Measurements from ENCODE around the gene KIAA1191. TPM values are rescaled to one million over a fixed set of nuclear protein-coding genes. Genes with fewer than 3 reads are reported as not detected.

Gene KIAA1191
- total RNA-seq, 2 donors from 2014 or later: 73.9 to 76.7 TPM

GRCh38 chr5:176365351-176366231 lies 4.0 kb upstream of the KIAA1191 start, which contains the start of gene ARL10:
ARL10 (plus strand) TSS chr5:176365487; CDS start chr5:176365564, 77 bp downstream.
- Mint-ChIP-seq H3K36me3 (ENCODE audit: low read depth) (no peaks in the 10 kb centered on the region), H3K27me3 (no peaks in the 10 kb centered on the region), H3K27ac (peak within 1 kb of the TSS; percentile 51), H3K4me3 (peak within 1 kb of the TSS; percentile 85), H3K4me1 (peaks cover 18% of the 10 kb centered on the region)
- peak; percentile 26 for ATAC-seq
- H3K9me3 ChIP-seq (ENCODE audit: control insufficient read depth, low read length, poor library complexity, severe bottlenecking): no peaks in the 10 kb centered on the region
- peak; percentile 14 to 50 (median 49) for DNase-seq

GRCh38 chr5:176364765-176365350 lies 3.3 kb upstream of the KIAA1191 start:
- Mint-ChIP-seq H3K27ac (peak overlapping the region; percentile 51), H3K4me1 (peaks cover 18% of the 10 kb centered on the region), H3K4me3 (peak overlapping the region; percentile 68), H3K36me3 (ENCODE audit: low read depth) (no peaks in the 10 kb centered on the region), H3K27me3 (no peaks in the 10 kb centered on the region)
- no peak for ATAC-seq
- DNase-seq: no peak
- H3K9me3 ChIP-seq (ENCODE audit: control insufficient read depth, low read length, poor library complexity, severe bottlenecking): no peaks in the 10 kb centered on the region

GRCh38 chr5:176362233-176362490 lies 598 bp upstream of the KIAA1191 start:
- no peak for DNase-seq
- Mint-ChIP-seq H3K27ac (peak overlapping the region; percentile 91), H3K36me3 (ENCODE audit: low read depth) (peaks cover 4% of the 10 kb centered on the region)

GRCh38 chr5:176360894-176361436 lies 599 bp downstream of the KIAA1191 start:
- no peaks in the 10 kb centered on the region for H3K27me3 Mint-ChIP-seq
- H3K36me3 Mint-ChIP-seq (ENCODE audit: low read depth): peaks cover 4% of the 10 kb centered on the region
- H3K4me1 Mint-ChIP-seq: peaks cover 25% of the 10 kb centered on the region
- no peaks in the 10 kb centered on the region for H3K9me3 ChIP-seq (ENCODE audit: control insufficient read depth, low read length, poor library complexity, severe bottlenecking)
- peak overlapping the region; percentile 91 for H3K27ac Mint-ChIP-seq
- ATAC-seq (no peak), DNase-seq (no peak)
- peak overlapping the region; percentile 94 for H3K4me3 Mint-ChIP-seq

More at GRCh38 chr5:176362233-176362490, 598 bp upstream of the KIAA1191 start:
- Mint-ChIP-seq H3K4me1 (peaks cover 25% of the 10 kb centered on the region), H3K27me3 (no peaks in the 10 kb centered on the region), H3K4me3 (peak overlapping the region; percentile 94)
- H3K9me3 ChIP-seq (ENCODE audit: control insufficient read depth, low read length, poor library complexity, severe bottlenecking): no peaks in the 10 kb centered on the region
- ATAC-seq: no peak

GRCh38 chr5:176359658-176360057 lies 1.9 kb downstream of the KIAA1191 start:
- Mint-ChIP-seq H3K4me1 (peaks cover 29% of the 10 kb centered on the region), H3K4me3 (peak overlapping the region; percentile 61), H3K27ac (peak overlapping the region; percentile 91), H3K27me3 (no peaks in the 10 kb centered on the region), H3K36me3 (ENCODE audit: low read depth) (peaks cover 4% of the 10 kb centered on the region)
- no peaks in the 10 kb centered on the region for H3K9me3 ChIP-seq (ENCODE audit: control insufficient read depth, low read length, poor library complexity, severe bottlenecking)
- DNase-seq: no peak
- no peak for ATAC-seq

- DNase-seq (no peak), ATAC-seq (no peak)
- Mint-ChIP-seq H3K4me1 (peaks cover 35% of the 10 kb centered on the region), H3K27ac (no peak overlapping the region), H3K4me3 (no peak overlapping the region), H3K27me3 (no peaks in the 10 kb centered on the region), H3K36me3 (ENCODE audit: low read depth) (peaks cover 11% of the 10 kb centered on the region)
- H3K9me3 ChIP-seq (ENCODE audit: control insufficient read depth, low read length, poor library complexity, severe bottlenecking): no peaks in the 10 kb centered on the region
These were observed 5.4 kb downstream of the KIAA1191 start for GRCh38 chr5:176356179-176356566.

- H3K4me3 Mint-ChIP-seq: no peak overlapping the region
- no peaks in the 10 kb centered on the region for H3K9me3 ChIP-seq (ENCODE audit: control insufficient read depth, low read length, poor library complexity, severe bottlenecking)
- no peaks in the 10 kb centered on the region for H3K27me3 Mint-ChIP-seq
- ATAC-seq (no peak), DNase-seq (no peak)
- peaks cover 11% of the 10 kb centered on the region for H3K36me3 Mint-ChIP-seq (ENCODE audit: low read depth)
- peaks cover 30% of the 10 kb centered on the region for H3K4me1 Mint-ChIP-seq
- H3K27ac Mint-ChIP-seq: no peak overlapping the region
These were observed 6.0 kb downstream of the KIAA1191 start for GRCh38 chr5:176355400-176356178.

- Mint-ChIP-seq H3K27me3 (no peaks in the 10 kb centered on the region), H3K4me3 (no peak overlapping the region), H3K27ac (peak overlapping the region; percentile 83), H3K36me3 (ENCODE audit: low read depth) (peaks cover 11% of the 10 kb centered on the region), H3K4me1 (peaks cover 28% of the 10 kb centered on the region)
- ATAC-seq (no peak), DNase-seq (no peak)
- no peaks in the 10 kb centered on the region for H3K9me3 ChIP-seq (ENCODE audit: control insufficient read depth, low read length, poor library complexity, severe bottlenecking)
These were observed 8.0 kb downstream of the KIAA1191 start for GRCh38 chr5:176353533-176353932.

- ATAC-seq (no peak), DNase-seq (no peak)
- Mint-ChIP-seq H3K36me3 (ENCODE audit: low read depth) (peaks cover 14% of the 10 kb centered on the region), H3K27ac (peak overlapping the region; percentile 83), H3K4me1 (peaks cover 25% of the 10 kb centered on the region), H3K27me3 (no peaks in the 10 kb centered on the region), H3K4me3 (no peak overlapping the region)
- H3K9me3 ChIP-seq (ENCODE audit: control insufficient read depth, low read length, poor library complexity, severe bottlenecking): no peaks in the 10 kb centered on the region
These were observed 9.3 kb downstream of the KIAA1191 start for GRCh38 chr5:176352116-176352878.

GRCh38 chr5:176350416-176350815 lies 11.1 kb downstream of the KIAA1191 start:
- ATAC-seq (no peak), DNase-seq (no peak)
- Mint-ChIP-seq H3K4me3 (no peak overlapping the region), H3K27ac (peak overlapping the region; percentile 37), H3K27me3 (no peaks in the 10 kb centered on the region), H3K36me3 (ENCODE audit: low read depth) (peaks cover 14% of the 10 kb centered on the region), H3K4me1 (peaks cover 23% of the 10 kb centered on the region)
- H3K9me3 ChIP-seq (ENCODE audit: control insufficient read depth, low read length, poor library complexity, severe bottlenecking): no peaks in the 10 kb centered on the region

- Mint-ChIP-seq H3K36me3 (ENCODE audit: low read depth) (peaks cover under 1% of the 10 kb centered on the region), H3K27ac (peak overlapping the region; percentile 12), H3K4me1 (peaks cover 8% of the 10 kb centered on the region), H3K27me3 (no peaks in the 10 kb centered on the region), H3K4me3 (no peak overlapping the region)
- no peaks in the 10 kb centered on the region for H3K9me3 ChIP-seq (ENCODE audit: control insufficient read depth, low read length, poor library complexity, severe bottlenecking)
- DNase-seq (no peak), ATAC-seq (no peak)
These were observed 18.7 kb downstream of the KIAA1191 start for GRCh38 chr5:176342766-176343458.

- no peak for ATAC-seq
- Mint-ChIP-seq H3K27ac (peak overlapping the region; percentile 46), H3K4me1 (peaks cover 8% of the 10 kb centered on the region), H3K4me3 (no peak overlapping the region), H3K36me3 (ENCODE audit: low read depth) (no peaks in the 10 kb centered on the region), H3K27me3 (no peaks in the 10 kb centered on the region)
- no peak for DNase-seq
- no peaks in the 10 kb centered on the region for H3K9me3 ChIP-seq (ENCODE audit: control insufficient read depth, low read length, poor library complexity, severe bottlenecking)
These were observed 19.4 kb downstream of the KIAA1191 start for GRCh38 chr5:176342158-176342483.
